ENCODE results near the gene ATG5. TPM values are rescaled to one million over a fixed set of nuclear protein-coding genes. Genes with fewer than 3 reads are reported as not detected.

Gene ATG5
- polyA plus RNA-seq, 4 donors: 43.4 to 56.4 (median 45.8) TPM

GRCh38 chr6:106135911-106136571 is 189.5 kb downstream of the ATG5 start:
- no peak for DNase-seq (ENCODE audit: low read depth in 4 of 4, low spot score in 2 of 4)

DNA sequence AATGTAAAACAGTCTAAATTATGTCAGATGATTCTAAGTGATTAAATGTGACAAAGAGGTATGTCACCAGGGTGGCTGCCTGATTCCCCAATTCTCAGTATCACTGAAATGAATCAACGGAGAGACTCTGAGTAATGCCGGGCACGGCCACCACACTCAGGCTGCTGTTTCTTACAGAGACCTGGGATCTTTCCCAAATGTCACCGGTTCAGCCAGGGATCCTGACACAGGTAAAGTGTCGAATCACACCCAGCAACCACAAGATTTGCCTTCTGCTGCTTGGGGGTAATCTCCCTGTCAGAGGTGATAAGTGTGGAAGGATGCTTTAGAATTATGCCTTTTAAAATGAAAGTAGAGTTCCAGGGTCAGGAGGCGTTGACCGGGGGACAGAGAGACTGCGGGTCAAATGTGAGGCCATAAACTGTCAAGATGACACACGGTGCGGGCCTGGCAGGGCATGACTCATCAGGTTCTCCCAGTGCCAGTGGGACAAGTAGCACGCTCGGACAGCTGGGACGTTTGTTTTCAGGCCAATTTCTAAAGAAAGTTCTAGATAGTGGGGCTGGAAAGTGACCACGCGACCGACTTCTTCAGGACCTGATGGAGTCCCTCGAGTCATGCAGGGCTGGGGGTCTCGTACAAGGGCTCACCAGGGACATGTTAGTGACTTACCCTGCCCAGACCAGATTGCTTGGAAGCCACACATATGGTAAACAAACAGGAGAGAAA is 190.5 kb downstream of the ATG5 start:
- no peak for DNase-seq (ENCODE audit: low read depth in 4 of 4, low spot score in 2 of 4)

Other genes with a start within 250 kb of the ATG5 start
- gene PRDM1, start 239.4 kb downstream of the ATG5 start, polyA plus RNA-seq (ENCODE audit: insufficient read length in 4 of 4): 1 to 10 TPM; 1.8 to 4.2 (median 2.6) TPM
- gene CRYBG1, start 35.0 kb upstream of the ATG5 start, polyA plus RNA-seq (ENCODE audit: insufficient read length in 4 of 4): 10 to 100 TPM; 22.1 to 29.8 (median 25.9) TPM

Measured in left renal cortex interstitium (tissue), 4 donors.